HepG2 (cell line): ENCODE measurements around the gene LAMTOR3. TPM values are rescaled to one million over a fixed set of nuclear protein-coding genes. Genes with fewer than 3 reads are reported as not detected.

Experiments used
- ATAC-seq: fragments of 200-7000 bp; cut with Tn5 transposase; 3 replicates; pipeline ENCODE4 v1.9.1; 2020; ENCODE audit warnings: mild to moderate bottlenecking, moderate library complexity
- BruUV-seq: library from RNA; stranded (reverse); fragments of 400-500 nt; replicated peaks from 2 replicates; lab custom pipeline; 2021; lab: Mats Ljungman, UMichigan
- CTCF ChIA-PET: fragments of 300-600 bp; formaldehyde crosslinking; extraction: SDS; loops from one replicate; lab custom pipeline; 2021; ENCODE audit warnings: low total read pairs, inconsistent platforms, low intra/inter-chr PET ratio; lab: Yijun Ruan, JAX
- POLR2A ChIA-PET: fragments of 350-600 bp; sonication (Branson Sonifier 250); formaldehyde crosslinking; loops from one replicate; lab custom pipeline; 2020; ENCODE audit warnings: antibody characterized with exemption, inconsistent platforms; lab: Yijun Ruan, JAX
- DNase-seq: peaks from one replicate; pipeline ENCODE4 v3.0.0-alpha.2; 2015; ENCODE audit warnings: low spot score
- FAIRE-seq: peaks from 3 replicates; lab custom pipeline; 2011; peaks lifted over from hg19 to GRCh38; lab: Jason Lieb, UNC
- H2AFZ ChIP-seq: one replicate; pipeline ENCODE4 v1.6.1; 2011; ENCODE audit warnings: low read length, inconsistent platforms
- H3K27ac ChIP-seq: fragments of 300-600 bp; 3 replicates; pipeline ENCODE4 v1.8.0; 2011; ENCODE audit warnings: mixed run types, mild to moderate bottlenecking, mixed read lengths, low read length, inconsistent platforms; ENCODE audit not compliant: insufficient read depth; ENCODE audit errors: extremely low read length
- H3K27me3 ChIP-seq, 2 experiments: fragments of 200-600 bp in 1 of 2; 2 replicates in 1 of 2; 3 replicates in 1 of 2; pipeline versions ENCODE4 v1.6.0 to v1.8.0; 2011; ENCODE audit warnings: low read length in 2 of 2, mild to moderate bottlenecking in 2 of 2, moderate library complexity in 2 of 2, inconsistent platforms in 1 of 2; ENCODE audit not compliant: insufficient read depth in 2 of 2, control insufficient read depth in 1 of 2
- H3K36me3 ChIP-seq, 2 experiments: fragments of 200-600 bp in 1 of 2; replicated peaks in 1 of 2; 2 replicates in 1 of 2; 3 replicates in 1 of 2; pipeline versions ENCODE4 v1.5.1 to v1.8.0; 2011; ENCODE audit warnings: low read length in 2 of 2, inconsistent platforms in 1 of 2; ENCODE audit not compliant: insufficient read depth in 2 of 2, control insufficient read depth in 1 of 2
- H3K4me1 ChIP-seq: 2 replicates; pipeline ENCODE4 v1.5.1; 2012; ENCODE audit warnings: low read length, inconsistent platforms; ENCODE audit not compliant: insufficient read depth
- H3K4me2 ChIP-seq: 2 replicates; pipeline ENCODE4 v1.6.0; 2011; ENCODE audit warnings: low read depth, low read length, inconsistent platforms
- H3K4me3 ChIP-seq, 3 experiments: fragments of 200-600 bp in 1 of 3; sonication (generic), shearing (Covaris generic) in 1 of 3; replicated peaks in 1 of 3; 2 replicates each; pipeline ENCODE4 v1.5.1; 2011 to 2016; ENCODE audit warnings: low read length in 3 of 3, inconsistent platforms in 2 of 3, low read depth in 2 of 3, mild to moderate bottlenecking in 2 of 3, control low read depth in 1 of 3, mixed read lengths in 1 of 3; ENCODE audit not compliant: insufficient read depth in 1 of 3
- H3K79me2 ChIP-seq: one replicate; pipeline ENCODE4 v1.6.1; 2011; ENCODE audit warnings: low read length, inconsistent platforms; ENCODE audit not compliant: insufficient read depth
- H3K9ac ChIP-seq: 2 replicates; pipeline ENCODE4 v1.6.0; 2011; ENCODE audit warnings: mild to moderate bottlenecking, low read depth, low read length, inconsistent platforms; ENCODE audit not compliant: insufficient read depth
- H3K9me3 ChIP-seq: 2 replicates; pipeline ENCODE4 v1.5.1; 2012; ENCODE audit warnings: mild to moderate bottlenecking, low read length
- H4K20me1 ChIP-seq: 2 replicates; pipeline ENCODE4 v1.6.0; 2011; ENCODE audit warnings: inconsistent platforms, mild to moderate bottlenecking, low read length, moderate library complexity; ENCODE audit not compliant: insufficient read depth
- ARID2 ChIP-seq: sonication (generic); formaldehyde crosslinking; IDR thresholded peaks from 2 replicates; pipeline ENCODE4 v1.8.1; 2022; ENCODE audit warnings: mild to moderate bottlenecking, missing genetic modification reagents, borderline replicate concordance
- ARNTL ChIP-seq: sonication (generic); formaldehyde crosslinking; IDR thresholded peaks from 2 replicates; pipeline ENCODE4 v1.4.0; 2020; ENCODE audit warnings: mild to moderate bottlenecking, missing genetic modification reagents
- CEBPB ChIP-seq: IDR thresholded peaks from 2 replicates; pipeline ENCODE4 v1.6.1; 2011; ENCODE audit warnings: low read depth, low read length, improper control_type of control experiment, borderline replicate concordance
- CENPT ChIP-seq: sonication (generic); formaldehyde crosslinking; IDR thresholded peaks from 2 replicates; pipeline ENCODE4 v1.8.0; 2022; ENCODE audit warnings: low read depth, mild to moderate bottlenecking, moderate library complexity, missing genetic modification reagents
- EZH2 ChIP-seq: conservative IDR thresholded peaks from 2 replicates; pipeline ENCODE4 v1.6.1; 2012; ENCODE audit warnings: mild to moderate bottlenecking, low read depth, low read length, moderate library complexity
- GZF1 ChIP-seq: sonication (generic); formaldehyde crosslinking; IDR thresholded peaks from 2 replicates; pipeline ENCODE4 v1.5.1; 2020; ENCODE audit warnings: mild to moderate bottlenecking, missing genetic modification reagents
- HIC2 ChIP-seq: sonication (generic); formaldehyde crosslinking; IDR thresholded peaks from 2 replicates; pipeline ENCODE4 v1.9.0; 2022; ENCODE audit warnings: low read depth, missing genetic modification reagents
- KDM5A ChIP-seq: fragments of 200-600 bp; sonication (generic); IDR thresholded peaks from 2 replicates; pipeline ENCODE4 v1.7.0; 2018; ENCODE audit warnings: antibody characterized with exemption, mild to moderate bottlenecking, low read length, borderline replicate concordance
- KLF13 ChIP-seq: sonication (generic); formaldehyde crosslinking; IDR thresholded peaks from 2 replicates; pipeline ENCODE4 v1.4.0; 2020; ENCODE audit warnings: mild to moderate bottlenecking, missing genetic modification reagents
- MTA3 ChIP-seq: sonication (generic); formaldehyde crosslinking; IDR thresholded peaks from 2 replicates; pipeline ENCODE4 v1.4.0; 2020; ENCODE audit warnings: missing genetic modification reagents
- MYPOP ChIP-seq: sonication (generic); formaldehyde crosslinking; IDR thresholded peaks from 2 replicates; pipeline ENCODE4 v1.8.1; 2023; ENCODE audit warnings: mild to moderate bottlenecking, moderate library complexity, missing genetic modification reagents
- PHF21A ChIP-seq: sonication (generic); formaldehyde crosslinking; IDR thresholded peaks from 2 replicates; pipeline ENCODE4 v1.5.0; 2020; ENCODE audit warnings: mild to moderate bottlenecking, missing genetic modification reagents
- POLR2A ChIP-seq, 2 experiments: IDR thresholded peaks; 2 replicates each; pipeline ENCODE4 v1.6.1; 2011; ENCODE audit warnings: low read depth in 2 of 2, low read length in 2 of 2, mild to moderate bottlenecking in 1 of 2, moderate library complexity in 1 of 2; ENCODE audit not compliant: insufficient read depth in 1 of 2
- TCF12 ChIP-seq, 2 experiments: fragments of 450-650 bp in 1 of 2; sonication (generic) in 1 of 2; formaldehyde crosslinking in 1 of 2; IDR thresholded peaks; 2 replicates each; pipeline versions ENCODE4 v1.6.1 to v1.8.0; 2017 to 2022; ENCODE audit warnings: antibody characterized with exemption in 1 of 2, mild to moderate bottlenecking in 1 of 2, missing genetic modification reagents in 1 of 2, moderate library complexity in 1 of 2
- ZNF672 ChIP-seq: sonication (generic); formaldehyde crosslinking; IDR thresholded peaks from 2 replicates; pipeline ENCODE4 v1.8.1; 2022; ENCODE audit warnings: missing genetic modification reagents
- ZNF724P ChIP-seq: sonication (generic); formaldehyde crosslinking; IDR thresholded peaks from 2 replicates; pipeline ENCODE4 v1.8.0; 2022; ENCODE audit warnings: missing genetic modification reagents, borderline replicate concordance
- ZNF75D ChIP-seq: sonication (generic); formaldehyde crosslinking; IDR thresholded peaks from 2 replicates; pipeline ENCODE4 v1.8.1; 2023; ENCODE audit warnings: missing genetic modification reagents, mild to moderate bottlenecking, borderline replicate concordance
- ZNF83 ChIP-seq: sonication (generic); formaldehyde crosslinking; IDR thresholded peaks from 2 replicates; pipeline ENCODE4 v1.4.0; 2020; ENCODE audit warnings: missing genetic modification reagents, mild to moderate bottlenecking, borderline replicate concordance
- WGBS: methylation state at CpG from one replicate; pipeline ENCODE4 v1.1.6; 2017; ENCODE audit warnings: low lambda C conversion rate; 5-methylcytosine and 5-hydroxymethylcytosine counted together
- in situ Hi-C: cut with HindIII; loops from 2 replicates; pipeline ENCODE4 v1.10.0; 2017; ENCODE audit warnings: low pct_unique_long_range_greater_than_20kb; ENCODE audit not compliant: extremely low pct_ligation_motif_present
- intact Hi-C: fragments of 100-400 bp; cut with micrococcal nuclease; formaldehyde crosslinking; loops from one replicate; pipeline ENCODE4 v1.10.0; 2022; ENCODE audit not compliant: unreplicated experiment
- polyA plus RNA-seq, 8 experiments: library from polyadenylated mRNA; depleted of rRNA in 3 of 8; stranded (reverse) in 7 of 8; unstranded in 1 of 8; fragments of >200 nt; fragmentation: Illumina TruSeq in 4 of 8; extraction: Trizol in 4 of 8; gene quantifications; 2 replicates each; pipeline versions ENCODE4 v1.2.1 to v1.2.3, GENCODE V29; 2011 to 2016; ENCODE audit warnings: low read depth in 4 of 8, missing spikeins in 1 of 8, mixed read lengths in 1 of 8; ENCODE audit not compliant: insufficient read depth in 1 of 8
- total RNA-seq, 5 experiments: library from RNA; depleted of rRNA; stranded (reverse); fragments of >200 nt; fragmentation: Illumina TruSeq; extraction: Trizol; gene quantifications; 2 replicates each; pipeline ENCODE4 v1.2.3, GENCODE V29; 2016; ENCODE audit warnings: low read depth in 1 of 5

Gene LAMTOR3
- total and polyA plus RNA-seq, 2 of the 13 experiments (the other 11 are each of a cell fraction or from before 2014, with no cell fraction given): 47.6 to 49.1 TPM

- Histone ChIP-seq H3K36me3 (peaks cover 3 to 5% of the 10 kb centered on the region in 2 experiments; a peak in 3 of 5 replicates), H3K4me3 (no peak overlapping the region), H3K27me3 (no peaks in the 10 kb centered on the region), H3K9ac (no peak overlapping the region), H4K20me1 (no peaks in the 10 kb centered on the region), H3K79me2 (no peaks in the 10 kb centered on the region), H3K4me2 (no peak overlapping the region), H3K27ac (no peak overlapping the region), H3K9me3 (no peaks in the 10 kb centered on the region), H3K4me1 (no peaks in the 10 kb centered on the region), H2AFZ (no peak overlapping the region)
- CTCF ChIA-PET: no interaction called here
- DNase-seq: no peak
- WGBS: 98% methylated on average over 3 of the region's 3 CpGs
- BruUV-seq: no TSS peak
- no peak for ATAC-seq
- TF ChIP-seq CEBPB (no peak), POLR2A (IDR thresholded peaks at IDR 0.05; ENCODE audit: insufficient read depth in 1 of 2, low read depth in 2 of 2, low read length in 2 of 2) (no peak), MYPOP (CRISPR knock-in tag) (no peak), TCF12 (IDR thresholded peaks at IDR 0.05) (no peak), TCF12 (CRISPR knock-in tag; IDR thresholded peaks at IDR 0.05) (no peak), KDM5A (no peak), CENPT (CRISPR knock-in tag) (no peak), HIC2 (CRISPR knock-in tag) (no peak), GZF1 (CRISPR knock-in tag) (no peak), KLF13 (CRISPR knock-in tag) (no peak), MTA3 (CRISPR knock-in tag) (no peak), ZNF672 (CRISPR knock-in tag) (no peak), EZH2 (no peak), ZNF75D (no peak), ZNF724P (CRISPR knock-in tag) (no peak), ARID2 (CRISPR knock-in tag) (no peak), ZNF83 (no peak), PHF21A (CRISPR knock-in tag) (no peak), ARNTL (CRISPR knock-in tag) (no peak)
- in situ Hi-C loops (no loop called here), intact Hi-C loops (no loop called here)
- POLR2A ChIA-PET: no interaction called here
- FAIRE-seq: no peak
Observed at GRCh38 chr4:99921174-99921573, 26.9 kb upstream of the LAMTOR3 start.
